ENCODE results near the gene UNC5B.

Gene UNC5B

DNA sequence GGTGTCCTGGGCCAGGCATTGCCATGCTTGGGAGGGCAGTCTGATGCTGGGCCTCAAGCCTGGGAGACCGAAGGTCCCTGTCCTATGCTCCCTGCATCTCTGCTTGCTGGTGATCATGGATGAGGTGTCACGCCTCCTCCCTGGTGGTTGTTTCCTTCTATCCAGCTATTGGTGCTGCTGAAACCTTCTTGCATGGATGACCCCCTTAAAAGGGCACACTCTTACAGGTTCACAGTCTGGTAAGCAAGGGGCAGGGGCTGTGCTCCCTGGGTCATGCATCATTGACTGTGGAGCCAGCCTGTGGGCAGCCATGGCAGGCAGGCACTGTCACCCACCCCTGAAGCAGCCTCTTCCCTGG, 69.9 kb downstream of the UNC5B start:
- Histone ChIP-seq H3K9me3 (ENCODE audit: control insufficient read depth, insufficient read depth, low read depth, low read length) (no peaks in the 10 kb centered on the region), H3K27ac (ENCODE audit: low read depth, low read length) (no peak overlapping the region), H3K27me3 (ENCODE audit: control insufficient read depth, insufficient read depth, low read length) (no peaks in the 10 kb centered on the region), H3K4me1 (ENCODE audit: control insufficient read depth, insufficient read depth, low read length) (peaks cover 20% of the 10 kb centered on the region), H3K36me3 (ENCODE audit: control insufficient read depth, insufficient read depth, low read length) (peaks cover 42% of the 10 kb centered on the region), H3K9ac (ENCODE audit: low read length) (no peak overlapping the region), H3K4me3 (ENCODE audit: low read depth, low read length) (no peak overlapping the region)

- Histone ChIP-seq H3K27me3 (ENCODE audit: control insufficient read depth, insufficient read depth, low read length) (no peaks in the 10 kb centered on the region), H3K36me3 (ENCODE audit: control insufficient read depth, insufficient read depth, low read length) (peaks cover 53% of the 10 kb centered on the region), H3K4me1 (ENCODE audit: control insufficient read depth, insufficient read depth, low read length) (peaks cover 15% of the 10 kb centered on the region), H3K9ac (ENCODE audit: low read length) (no peak overlapping the region), H3K4me3 (ENCODE audit: low read depth, low read length) (no peak overlapping the region), H3K27ac (ENCODE audit: low read depth, low read length) (no peak overlapping the region), H3K9me3 (ENCODE audit: control insufficient read depth, insufficient read depth, low read depth, low read length) (no peaks in the 10 kb centered on the region)
Observed at GRCh38 chr10:71283410-71283809, 71.0 kb downstream of the UNC5B start.

DNA sequence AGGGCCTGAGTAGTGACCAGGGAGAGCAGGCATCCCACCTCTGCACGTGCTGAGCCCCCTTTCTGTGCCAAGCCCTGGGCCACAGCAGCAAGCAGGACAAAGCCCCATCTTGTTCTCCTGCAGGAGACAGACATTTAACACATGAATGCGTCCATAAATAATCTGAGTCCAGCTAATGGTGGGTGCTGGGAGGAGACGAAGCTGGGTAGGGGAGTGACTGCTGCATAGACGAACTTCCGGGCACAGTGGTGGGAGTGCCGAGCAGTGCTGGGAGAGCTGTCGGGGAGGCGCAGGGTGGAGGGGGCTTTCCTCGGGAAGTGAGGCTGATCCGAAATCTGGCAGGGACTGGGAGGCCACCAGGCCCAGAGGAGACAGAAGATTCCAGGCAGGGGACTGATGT, 71.5 kb downstream of the UNC5B start:
- no peaks in the 10 kb centered on the region for H3K27me3 ChIP-seq (ENCODE audit: control insufficient read depth, insufficient read depth, low read length)
- no peak overlapping the region for H3K4me3 ChIP-seq (ENCODE audit: low read depth, low read length)
- no peak overlapping the region for H3K27ac ChIP-seq (ENCODE audit: low read depth, low read length)
- H3K4me1 ChIP-seq (ENCODE audit: control insufficient read depth, insufficient read depth, low read length), result peaks cover 11% of the 10 kb centered on the region
- peaks cover 58% of the 10 kb centered on the region for H3K36me3 ChIP-seq (ENCODE audit: control insufficient read depth, insufficient read depth, low read length)
- H3K9me3 ChIP-seq (ENCODE audit: control insufficient read depth, insufficient read depth, low read depth, low read length), result no peaks in the 10 kb centered on the region
- no peak overlapping the region for H3K9ac ChIP-seq (ENCODE audit: low read length)

DNA sequence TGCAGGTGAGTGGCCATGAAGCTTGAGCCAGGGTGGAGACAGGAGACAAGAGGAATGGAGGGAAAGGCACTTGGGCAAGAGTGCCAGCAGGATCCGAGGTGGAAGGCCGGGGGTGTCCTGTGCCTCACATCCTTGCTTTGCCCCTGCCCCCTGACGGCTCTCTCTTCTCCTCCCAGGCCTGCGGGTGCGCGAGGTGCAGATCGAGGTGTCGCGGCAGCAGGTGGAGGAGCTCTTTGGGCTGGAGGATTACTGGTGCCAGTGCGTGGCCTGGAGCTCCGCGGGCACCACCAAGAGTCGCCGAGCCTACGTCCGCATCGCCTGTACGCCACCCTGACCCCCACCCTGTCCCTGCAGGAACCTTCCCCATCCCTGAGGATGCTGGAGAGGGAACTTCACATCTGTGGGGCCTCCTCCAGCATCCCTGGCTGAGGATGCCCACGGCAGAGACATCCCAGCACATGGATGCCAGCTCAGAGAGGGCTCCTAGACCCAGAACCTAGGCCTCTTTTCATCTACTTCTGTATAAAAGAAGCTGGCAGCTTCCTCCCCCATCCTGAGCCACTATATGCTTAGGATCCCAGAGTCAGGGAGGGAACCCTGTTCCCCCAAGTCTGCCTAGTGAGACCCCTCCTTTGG, 72.3 kb downstream of the UNC5B start:
- Histone ChIP-seq H3K9ac (ENCODE audit: low read length) (no peak overlapping the region), H3K4me3 (ENCODE audit: low read depth, low read length) (no peak overlapping the region), H3K36me3 (ENCODE audit: control insufficient read depth, insufficient read depth, low read length) (peaks cover 64% of the 10 kb centered on the region), H3K9me3 (ENCODE audit: control insufficient read depth, insufficient read depth, low read depth, low read length) (no peaks in the 10 kb centered on the region), H3K27me3 (ENCODE audit: control insufficient read depth, insufficient read depth, low read length) (no peaks in the 10 kb centered on the region), H3K4me1 (ENCODE audit: control insufficient read depth, insufficient read depth, low read length) (peaks cover 3% of the 10 kb centered on the region; the same call in 1 of the 2 replicates), H3K27ac (ENCODE audit: low read depth, low read length) (no peak overlapping the region)

DNA sequence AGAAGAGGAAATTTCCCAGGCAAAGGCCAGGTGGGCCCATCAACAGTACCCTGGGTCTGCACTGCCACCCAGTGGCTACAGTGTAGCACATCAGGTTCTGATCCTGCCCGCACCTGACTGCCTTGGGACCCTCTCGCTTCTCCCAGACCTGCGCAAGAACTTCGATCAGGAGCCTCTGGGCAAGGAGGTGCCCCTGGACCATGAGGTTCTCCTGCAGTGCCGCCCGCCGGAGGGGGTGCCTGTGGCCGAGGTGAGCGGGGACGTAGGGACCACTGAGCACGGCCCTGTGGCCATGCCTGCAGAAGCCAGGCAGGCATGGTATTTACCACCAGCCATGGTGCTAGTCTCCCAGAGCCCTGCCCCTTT, 72.8 kb downstream of the UNC5B start:
- Histone ChIP-seq H3K27me3 (ENCODE audit: control insufficient read depth, insufficient read depth, low read length) (no peaks in the 10 kb centered on the region), H3K9ac (ENCODE audit: low read length) (no peak overlapping the region), H3K36me3 (ENCODE audit: control insufficient read depth, insufficient read depth, low read length) (peaks cover 64% of the 10 kb centered on the region), H3K27ac (ENCODE audit: low read depth, low read length) (no peak overlapping the region), H3K4me3 (ENCODE audit: low read depth, low read length) (no peak overlapping the region), H3K9me3 (ENCODE audit: control insufficient read depth, insufficient read depth, low read depth, low read length) (no peaks in the 10 kb centered on the region), H3K4me1 (ENCODE audit: control insufficient read depth, insufficient read depth, low read length) (no peaks in the 10 kb centered on the region)

- no peaks in the 10 kb centered on the region for H3K9me3 ChIP-seq (ENCODE audit: control insufficient read depth, insufficient read depth, low read depth, low read length)
- peaks cover 68% of the 10 kb centered on the region for H3K36me3 ChIP-seq (ENCODE audit: control insufficient read depth, insufficient read depth, low read length)
- H3K27ac ChIP-seq (ENCODE audit: low read depth, low read length), result no peak overlapping the region
- H3K4me3 ChIP-seq (ENCODE audit: low read depth, low read length), result no peak overlapping the region
- H3K27me3 ChIP-seq (ENCODE audit: control insufficient read depth, insufficient read depth, low read length), result no peaks in the 10 kb centered on the region
- no peaks in the 10 kb centered on the region for H3K4me1 ChIP-seq (ENCODE audit: control insufficient read depth, insufficient read depth, low read length)
- no peak overlapping the region for H3K9ac ChIP-seq (ENCODE audit: low read length)
Observed at GRCh38 chr10:71285986-71286385, 73.6 kb downstream of the UNC5B start.

DNA sequence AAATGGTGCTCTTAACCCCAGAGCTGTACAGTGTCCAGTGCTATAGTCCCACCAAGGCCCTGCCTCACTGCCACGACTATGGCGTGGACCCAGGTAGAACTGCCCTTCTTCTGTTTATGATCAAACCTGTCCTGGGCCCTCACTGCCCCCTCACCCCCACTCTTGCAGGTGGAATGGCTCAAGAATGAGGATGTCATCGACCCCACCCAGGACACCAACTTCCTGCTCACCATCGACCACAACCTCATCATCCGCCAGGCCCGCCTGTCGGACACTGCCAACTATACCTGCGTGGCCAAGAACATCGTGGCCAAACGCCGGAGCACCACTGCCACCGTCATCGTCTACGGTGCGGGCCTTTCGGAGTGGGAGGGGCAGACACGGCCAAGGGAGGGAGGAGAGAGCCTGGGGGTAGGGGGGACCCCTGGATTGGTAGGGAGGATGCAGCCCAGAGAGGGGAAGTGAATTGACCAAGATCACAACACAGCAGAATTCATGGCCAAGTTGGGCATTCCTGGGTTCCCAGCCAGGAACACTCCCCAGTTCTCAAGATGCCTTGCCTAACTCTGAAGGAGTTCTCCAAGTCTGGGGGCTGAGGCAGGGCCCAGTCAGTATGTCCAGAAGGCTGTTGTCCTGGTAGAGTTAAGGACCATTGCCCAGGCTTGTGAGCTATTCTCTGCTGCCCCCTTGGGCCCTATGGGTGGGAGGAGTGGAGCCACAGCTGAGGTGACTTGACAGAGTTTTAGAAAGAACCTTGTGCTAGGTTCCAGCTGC, 74.3 kb downstream of the UNC5B start:
- no peak overlapping the region for H3K9ac ChIP-seq (ENCODE audit: low read length)
- H3K4me3 ChIP-seq (ENCODE audit: low read depth, low read length), result no peak overlapping the region
- no peak overlapping the region for H3K27ac ChIP-seq (ENCODE audit: low read depth, low read length)
- peaks cover 70% of the 10 kb centered on the region for H3K36me3 ChIP-seq (ENCODE audit: control insufficient read depth, insufficient read depth, low read length)
- no peaks in the 10 kb centered on the region for H3K9me3 ChIP-seq (ENCODE audit: control insufficient read depth, insufficient read depth, low read depth, low read length)
- no peaks in the 10 kb centered on the region for H3K4me1 ChIP-seq (ENCODE audit: control insufficient read depth, insufficient read depth, low read length)
- H3K27me3 ChIP-seq (ENCODE audit: control insufficient read depth, insufficient read depth, low read length), result no peaks in the 10 kb centered on the region

DNA sequence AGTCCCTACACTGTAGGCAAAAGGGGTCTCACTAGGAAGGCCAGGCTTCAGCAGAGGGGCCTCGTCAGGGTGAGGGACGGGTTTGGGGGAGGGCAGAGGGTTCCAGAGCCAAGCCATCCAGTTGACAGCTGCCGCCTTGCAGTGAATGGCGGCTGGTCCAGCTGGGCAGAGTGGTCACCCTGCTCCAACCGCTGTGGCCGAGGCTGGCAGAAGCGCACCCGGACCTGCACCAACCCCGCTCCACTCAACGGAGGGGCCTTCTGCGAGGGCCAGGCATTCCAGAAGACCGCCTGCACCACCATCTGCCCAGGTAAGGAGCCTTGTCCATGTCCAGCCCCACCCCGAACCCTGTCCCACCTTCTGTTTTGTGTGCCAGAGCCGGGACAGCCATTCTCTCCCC, 75.1 kb downstream of the UNC5B start:
- H3K36me3 ChIP-seq (ENCODE audit: control insufficient read depth, insufficient read depth, low read length), result peaks cover 70% of the 10 kb centered on the region
- no peaks in the 10 kb centered on the region for H3K9me3 ChIP-seq (ENCODE audit: control insufficient read depth, insufficient read depth, low read depth, low read length)
- H3K4me1 ChIP-seq (ENCODE audit: control insufficient read depth, insufficient read depth, low read length), result no peaks in the 10 kb centered on the region
- H3K9ac ChIP-seq (ENCODE audit: low read length), result no peak overlapping the region
- H3K4me3 ChIP-seq (ENCODE audit: low read depth, low read length), result no peak overlapping the region
- no peaks in the 10 kb centered on the region for H3K27me3 ChIP-seq (ENCODE audit: control insufficient read depth, insufficient read depth, low read length)
- no peak overlapping the region for H3K27ac ChIP-seq (ENCODE audit: low read depth, low read length)

DNA sequence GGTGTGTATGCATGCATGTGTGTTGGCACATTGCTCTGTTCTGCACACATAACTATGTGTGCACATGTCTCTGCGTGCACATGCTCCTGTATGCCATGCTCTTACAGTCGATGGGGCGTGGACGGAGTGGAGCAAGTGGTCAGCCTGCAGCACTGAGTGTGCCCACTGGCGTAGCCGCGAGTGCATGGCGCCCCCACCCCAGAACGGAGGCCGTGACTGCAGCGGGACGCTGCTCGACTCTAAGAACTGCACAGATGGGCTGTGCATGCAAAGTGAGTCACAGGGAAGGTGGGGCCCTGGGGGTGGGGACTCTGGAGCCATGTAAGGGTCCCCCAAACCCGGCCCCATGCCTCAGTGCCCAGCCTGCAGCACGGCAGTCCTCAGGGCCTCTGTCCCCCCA, 76.1 kb downstream of the UNC5B start:
- H3K9ac ChIP-seq (ENCODE audit: low read length), result no peak overlapping the region
- no peaks in the 10 kb centered on the region for H3K9me3 ChIP-seq (ENCODE audit: control insufficient read depth, insufficient read depth, low read depth, low read length)
- no peaks in the 10 kb centered on the region for H3K4me1 ChIP-seq (ENCODE audit: control insufficient read depth, insufficient read depth, low read length)
- no peak overlapping the region for H3K27ac ChIP-seq (ENCODE audit: low read depth, low read length)
- H3K4me3 ChIP-seq (ENCODE audit: low read depth, low read length), result no peak overlapping the region
- H3K27me3 ChIP-seq (ENCODE audit: control insufficient read depth, insufficient read depth, low read length), result no peaks in the 10 kb centered on the region
- peaks cover 76% of the 10 kb centered on the region for H3K36me3 ChIP-seq (ENCODE audit: control insufficient read depth, insufficient read depth, low read length)

DNA sequence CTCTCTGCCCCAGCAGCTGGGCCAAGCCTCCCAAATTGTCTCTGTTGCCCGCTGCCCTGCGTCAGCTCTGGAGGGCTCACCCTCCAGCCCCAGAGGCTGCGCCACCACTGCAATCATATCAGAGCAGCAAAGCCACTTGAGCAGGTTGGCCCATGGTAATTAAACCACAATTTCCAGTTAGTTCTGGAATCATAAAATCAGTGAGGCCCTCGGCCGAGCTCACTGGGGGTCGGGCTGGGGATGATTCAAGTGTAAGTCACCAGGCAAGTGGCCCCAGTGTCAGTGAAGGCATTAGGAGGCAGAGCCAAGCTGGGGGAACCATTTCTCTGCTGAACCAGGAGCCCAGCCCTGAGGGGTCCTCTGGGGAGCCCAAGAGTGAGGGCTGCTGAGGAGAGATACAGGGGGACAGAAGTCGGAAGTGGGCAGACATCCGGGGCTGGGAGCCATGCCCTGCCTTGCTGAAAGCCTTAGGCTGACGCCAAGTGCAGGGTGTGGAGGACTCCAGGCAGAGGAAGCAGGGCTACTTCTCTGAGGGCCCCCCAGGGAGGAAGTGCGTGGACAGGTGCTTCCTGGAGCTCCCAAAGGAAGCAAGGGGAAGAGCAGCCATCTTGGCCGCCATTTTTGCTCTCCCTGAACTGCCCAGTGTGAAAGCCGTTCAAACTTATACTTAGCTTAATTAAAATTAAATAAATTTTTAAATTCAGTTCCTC, 77.2 kb downstream of the UNC5B start:
- no peak overlapping the region for H3K27ac ChIP-seq (ENCODE audit: low read depth, low read length)
- no peaks in the 10 kb centered on the region for H3K9me3 ChIP-seq (ENCODE audit: control insufficient read depth, insufficient read depth, low read depth, low read length)
- no peaks in the 10 kb centered on the region for H3K4me1 ChIP-seq (ENCODE audit: control insufficient read depth, insufficient read depth, low read length)
- no peaks in the 10 kb centered on the region for H3K27me3 ChIP-seq (ENCODE audit: control insufficient read depth, insufficient read depth, low read length)
- H3K36me3 ChIP-seq (ENCODE audit: control insufficient read depth, insufficient read depth, low read length), result peaks cover 81% of the 10 kb centered on the region
- no peak overlapping the region for H3K4me3 ChIP-seq (ENCODE audit: low read depth, low read length)
- no peak overlapping the region for H3K9ac ChIP-seq (ENCODE audit: low read length)

DNA sequence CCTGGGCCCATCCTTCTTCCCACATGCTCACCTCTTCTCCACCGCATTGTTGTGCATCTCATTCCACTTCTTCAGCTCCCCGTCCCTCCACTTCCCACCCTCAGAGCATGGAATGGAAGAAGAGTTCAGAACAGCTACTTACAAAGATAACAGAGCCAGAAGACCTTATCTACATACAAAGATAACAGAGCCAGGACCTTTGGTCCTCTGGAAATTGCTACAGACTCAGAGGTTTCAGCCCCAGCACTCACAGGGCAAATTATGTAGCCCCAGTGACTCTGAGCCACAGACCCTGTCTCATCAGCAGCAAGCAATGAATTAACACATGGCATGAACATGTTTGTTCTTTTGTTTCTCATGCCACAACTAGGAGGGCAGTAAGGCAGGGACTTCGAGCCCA, 78.0 kb downstream of the UNC5B start:
- H3K9ac ChIP-seq (ENCODE audit: low read length), result no peak overlapping the region
- peaks cover 83% of the 10 kb centered on the region for H3K36me3 ChIP-seq (ENCODE audit: control insufficient read depth, insufficient read depth, low read length)
- no peak overlapping the region for H3K4me3 ChIP-seq (ENCODE audit: low read depth, low read length)
- H3K27ac ChIP-seq (ENCODE audit: low read depth, low read length), result no peak overlapping the region
- no peaks in the 10 kb centered on the region for H3K4me1 ChIP-seq (ENCODE audit: control insufficient read depth, insufficient read depth, low read length)
- no peaks in the 10 kb centered on the region for H3K27me3 ChIP-seq (ENCODE audit: control insufficient read depth, insufficient read depth, low read length)
- no peaks in the 10 kb centered on the region for H3K9me3 ChIP-seq (ENCODE audit: control insufficient read depth, insufficient read depth, low read depth, low read length)

Data from HUES6 (cell line).